Mesothelial cell of epicardium (in vitro differentiated cells): ENCODE data around the gene PTPRG. TPM values are rescaled to one million over a fixed set of nuclear protein-coding genes. Genes with fewer than 3 reads are reported as not detected.

Experiments used
- DNase-seq, 2 experiments: peaks; one replicate each; pipeline ENCODE4 v3.0.0; 2021; ENCODE audit warnings: low spot score in 2 of 2; ENCODE audit not compliant: unreplicated experiment in 2 of 2
- H3K27ac Mint-ChIP-seq: 2 replicates; pipeline ENCODE4 v1.8.0; 2021; ENCODE audit warnings: mixed read lengths
- H3K27me3 Mint-ChIP-seq: 2 replicates; pipeline ENCODE4 v1.8.0; 2021; ENCODE audit warnings: low read depth, mixed read lengths
- H3K36me3 Mint-ChIP-seq: 2 replicates; pipeline ENCODE4 v1.8.0; 2021; ENCODE audit warnings: mixed read lengths
- H3K4me1 Mint-ChIP-seq: 2 replicates; pipeline ENCODE4 v1.8.0; 2021; ENCODE audit warnings: mixed read lengths
- H3K4me3 Mint-ChIP-seq: 2 replicates; pipeline ENCODE4 v1.8.0; 2021; ENCODE audit warnings: mild to moderate bottlenecking, moderate library complexity, mixed read lengths
- H3K9me3 Mint-ChIP-seq: 2 replicates; pipeline ENCODE4 v1.8.0; 2021; ENCODE audit warnings: mixed read lengths
- total RNA-seq: library from RNA; stranded (reverse); gene quantifications from 3 replicates; pipeline ENCODE4 v1.2.1, GENCODE V29; 2021
- TF ChIP-seq, protein P1 (sequence below): fragments of 200-600 bp; sonication (generic); IDR thresholded peaks from one replicate; pipeline ENCODE4 v1.5.0; 2021; ENCODE audit warnings: antibody characterized with exemption; ENCODE audit not compliant: unreplicated experiment

PTPRG gene
- total RNA-seq, 1 donor from 2014 or later: 40.4 TPM

DNA sequence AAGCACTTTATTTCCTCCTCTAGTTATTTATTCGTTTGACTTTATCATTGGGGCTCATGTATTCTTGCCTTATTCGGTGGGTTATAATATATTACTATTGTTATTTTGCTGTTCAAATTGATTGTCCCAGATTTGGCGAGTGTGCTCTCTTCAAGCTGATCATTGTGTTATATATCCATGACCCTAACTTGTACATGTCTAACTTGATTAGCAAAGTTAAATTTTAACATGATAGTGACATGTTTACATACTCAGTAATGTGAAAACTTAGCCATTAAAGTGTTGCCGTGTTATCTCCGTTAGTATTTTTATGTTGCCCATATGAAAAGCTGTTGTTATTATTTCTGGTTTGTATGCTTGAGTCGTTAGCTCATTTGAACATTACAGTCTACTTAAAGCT is 327.9 kb downstream of the PTPRG start:
- Mint-ChIP-seq H3K4me1 (peaks cover 26% of the 10 kb centered on the region), H3K4me3 (no peak overlapping the region)

DNA sequence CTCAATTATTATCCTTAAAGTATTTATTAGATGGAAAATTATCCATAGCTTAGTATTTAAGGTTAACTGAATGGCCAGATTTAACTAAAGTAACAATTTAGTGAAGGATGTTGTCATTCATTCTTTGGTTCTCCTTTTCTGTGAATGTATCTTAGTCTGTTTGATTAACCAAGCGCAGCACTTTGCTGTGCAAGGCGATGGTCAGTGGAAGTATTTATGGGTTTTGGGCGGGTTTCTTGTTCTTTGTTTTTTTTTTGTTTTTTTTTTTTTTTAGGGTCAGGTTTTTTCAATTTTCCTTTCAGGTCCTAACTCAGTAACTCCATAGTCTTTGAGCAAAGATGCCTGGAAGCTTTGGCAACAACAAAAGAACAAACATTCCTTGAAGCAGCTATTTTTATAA is 328.8 kb downstream of the PTPRG start:
- no peak for DNase-seq
- Mint-ChIP-seq H3K27ac (no peak overlapping the region), H3K9me3 (no peaks in the 10 kb centered on the region), H3K4me3 (no peak overlapping the region), H3K27me3 (no peaks in the 10 kb centered on the region), H3K36me3 (no peaks in the 10 kb centered on the region), H3K4me1 (peaks cover 35% of the 10 kb centered on the region)
- TF ChIP-seq, protein P1, sequence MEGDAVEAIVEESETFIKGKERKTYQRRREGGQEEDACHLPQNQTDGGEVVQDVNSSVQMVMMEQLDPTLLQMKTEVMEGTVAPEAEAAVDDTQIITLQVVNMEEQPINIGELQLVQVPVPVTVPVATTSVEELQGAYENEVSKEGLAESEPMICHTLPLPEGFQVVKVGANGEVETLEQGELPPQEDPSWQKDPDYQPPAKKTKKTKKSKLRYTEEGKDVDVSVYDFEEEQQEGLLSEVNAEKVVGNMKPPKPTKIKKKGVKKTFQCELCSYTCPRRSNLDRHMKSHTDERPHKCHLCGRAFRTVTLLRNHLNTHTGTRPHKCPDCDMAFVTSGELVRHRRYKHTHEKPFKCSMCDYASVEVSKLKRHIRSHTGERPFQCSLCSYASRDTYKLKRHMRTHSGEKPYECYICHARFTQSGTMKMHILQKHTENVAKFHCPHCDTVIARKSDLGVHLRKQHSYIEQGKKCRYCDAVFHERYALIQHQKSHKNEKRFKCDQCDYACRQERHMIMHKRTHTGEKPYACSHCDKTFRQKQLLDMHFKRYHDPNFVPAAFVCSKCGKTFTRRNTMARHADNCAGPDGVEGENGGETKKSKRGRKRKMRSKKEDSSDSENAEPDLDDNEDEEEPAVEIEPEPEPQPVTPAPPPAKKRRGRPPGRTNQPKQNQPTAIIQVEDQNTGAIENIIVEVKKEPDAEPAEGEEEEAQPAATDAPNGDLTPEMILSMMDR: no peak

More for the DNA sequence above, 327.9 kb downstream of the PTPRG start:
- no peak for DNase-seq
- H3K9me3 Mint-ChIP-seq: no peaks in the 10 kb centered on the region
- TF ChIP-seq, protein P1: no peak
- H3K27me3 Mint-ChIP-seq: no peaks in the 10 kb centered on the region
- no peak overlapping the region for H3K27ac Mint-ChIP-seq
- H3K36me3 Mint-ChIP-seq: no peaks in the 10 kb centered on the region

DNA sequence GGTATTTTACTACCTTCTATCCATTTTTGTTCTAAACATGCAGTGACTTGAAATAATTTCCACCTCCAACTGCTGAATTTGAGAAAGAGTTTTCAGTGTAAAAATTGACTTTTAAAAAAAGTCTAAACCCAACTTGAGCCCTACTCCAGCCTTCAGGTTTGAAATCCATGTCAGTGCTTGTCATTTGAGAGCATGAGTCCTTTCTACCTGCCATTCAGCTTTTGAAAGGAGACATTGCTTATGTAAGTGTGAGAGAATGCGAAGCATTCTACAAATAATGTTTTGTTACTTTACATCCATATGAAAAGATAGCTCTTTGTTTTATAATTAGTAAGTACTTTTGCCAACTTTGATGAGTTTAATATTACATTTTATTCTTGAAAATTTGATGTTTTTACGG is 329.2 kb downstream of the PTPRG start:
- Mint-ChIP-seq H3K27me3 (no peaks in the 10 kb centered on the region), H3K27ac (no peak overlapping the region), H3K36me3 (no peaks in the 10 kb centered on the region), H3K9me3 (no peaks in the 10 kb centered on the region), H3K4me3 (no peak overlapping the region), H3K4me1 (peaks cover 39% of the 10 kb centered on the region)
- TF ChIP-seq, protein P1: no peak
- DNase-seq: no peak

DNA sequence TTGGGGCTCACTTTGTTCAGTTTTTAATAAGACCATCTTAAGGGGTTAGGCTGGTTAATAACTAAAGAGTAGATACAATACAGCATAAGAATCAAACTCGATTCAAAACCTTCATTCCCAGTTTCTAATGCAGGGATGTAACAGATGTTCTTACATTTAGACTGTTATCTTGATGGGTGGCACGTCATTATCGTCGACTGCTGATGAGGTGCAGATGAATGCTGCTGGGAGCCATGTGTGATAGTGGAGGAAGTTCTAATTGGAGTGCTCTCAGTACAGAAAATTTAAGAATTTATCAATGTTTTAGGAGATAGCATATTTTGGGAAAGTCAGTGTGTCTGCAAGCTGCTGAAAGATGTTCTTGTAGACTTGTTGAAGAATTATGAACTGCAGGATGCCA is 331.5 kb downstream of the PTPRG start:
- Mint-ChIP-seq H3K4me3 (no peak overlapping the region), H3K36me3 (no peaks in the 10 kb centered on the region), H3K27me3 (no peaks in the 10 kb centered on the region), H3K4me1 (peaks cover 40% of the 10 kb centered on the region), H3K9me3 (no peaks in the 10 kb centered on the region), H3K27ac (no peak overlapping the region)
- TF ChIP-seq, protein P1: no peak
- DNase-seq: no peak

DNA sequence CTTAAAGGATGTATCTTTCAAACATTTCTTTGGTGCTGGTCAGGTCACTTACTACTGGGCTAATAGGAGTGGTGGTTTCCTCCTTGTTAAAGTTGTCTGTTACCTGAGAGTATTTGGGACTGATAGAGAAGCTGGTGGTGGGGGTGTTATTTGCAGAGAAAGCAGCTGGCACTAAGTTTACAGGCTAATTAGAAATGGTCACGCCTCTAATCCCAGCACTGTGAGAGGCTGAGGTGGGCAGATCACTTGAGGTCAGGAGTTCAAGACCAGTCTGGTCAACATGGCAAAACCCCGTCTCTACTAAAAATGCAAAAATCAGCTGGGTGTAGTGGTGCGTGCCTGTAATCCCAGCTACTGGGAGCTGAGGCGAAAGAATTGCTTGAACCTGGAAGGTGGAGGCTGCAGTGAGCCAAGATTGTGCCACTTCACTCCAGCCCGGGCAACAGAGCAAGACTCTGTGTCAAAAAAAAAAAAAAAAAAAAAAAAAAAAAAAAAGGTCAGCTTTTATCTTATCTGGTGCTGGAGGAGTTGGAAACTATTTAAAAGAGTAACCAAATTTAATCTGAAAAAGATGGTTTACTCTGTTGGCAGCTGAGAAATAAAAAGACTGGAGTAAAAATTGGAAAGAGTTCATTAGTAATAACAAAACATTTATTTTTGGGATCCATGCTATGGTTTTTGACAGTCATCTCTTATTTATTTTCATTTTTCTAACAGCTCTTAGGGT is 332.6 kb downstream of the PTPRG start:
- H3K4me1 Mint-ChIP-seq: peaks cover 40% of the 10 kb centered on the region

More for the DNA sequence above, 332.6 kb downstream of the PTPRG start:
- Mint-ChIP-seq H3K36me3 (no peaks in the 10 kb centered on the region), H3K27me3 (no peaks in the 10 kb centered on the region), H3K4me3 (no peak overlapping the region), H3K27ac (no peak overlapping the region), H3K9me3 (no peaks in the 10 kb centered on the region)
- DNase-seq: no peak
- TF ChIP-seq, protein P1: no peak
